CD4-positive, alpha-beta T cell (primary cell): ENCODE data around the gene LPP. TPM values are rescaled to one million over a fixed set of nuclear protein-coding genes. Genes with fewer than 3 reads are reported as not detected.

Source experiments
- ATAC-seq: fragments of 200-7000 bp; cut with Tn5 transposase; one replicate; pipeline ENCODE4 v1.10.0; 2022; ENCODE audit warnings: mild to moderate bottlenecking; ENCODE audit not compliant: poor library complexity
- CTCF ChIA-PET: fragments of 350-600 bp; sonication (Branson Sonifier 250); formaldehyde crosslinking; loops from one replicate; lab custom pipeline; 2021; ENCODE audit warnings: antibody characterized with exemption, inconsistent platforms; lab: Charles Lee
- POLR2A ChIA-PET: fragments of 350-600 bp; sonication (Branson Sonifier 250); formaldehyde crosslinking; loops from one replicate; lab custom pipeline; 2021; ENCODE audit warnings: antibody characterized with exemption, inconsistent platforms; lab: Charles Lee
- DNase-seq, 14 experiments: peaks; one replicate each; pipeline ENCODE4 v3.0.0-alpha.2; 2013 to 2020; ENCODE audit warnings: mixed read lengths in 2 of 14
- H3K27ac ChIP-seq, 2 donors: one replicate each; pipeline versions ENCODE4 v1.5.1 to v1.7.0; 2013; ENCODE audit warnings: low read length in 2 of 2, low read depth in 1 of 2, mild to moderate bottlenecking in 1 of 2
- H3K27me3 ChIP-seq, 2 experiments: 1 replicate in 1 of 2; 2 replicates in 1 of 2; pipeline versions ENCODE4 v1.6.1 to v1.7.0; 2013; ENCODE audit warnings: low read length in 2 of 2, control low read depth in 1 of 2, mild to moderate bottlenecking in 1 of 2, moderate library complexity in 1 of 2; ENCODE audit not compliant: insufficient read depth in 2 of 2, control insufficient read depth in 1 of 2
- H3K36me3 ChIP-seq: one replicate; pipeline ENCODE4 v1.6.1; 2013; ENCODE audit warnings: low read length, control low read depth; ENCODE audit not compliant: insufficient read depth
- H3K4me1 ChIP-seq: one replicate; pipeline ENCODE4 v1.6.1; 2013; ENCODE audit warnings: low read length, control low read depth; ENCODE audit not compliant: insufficient read depth
- H3K4me3 ChIP-seq: one replicate; pipeline ENCODE4 v1.5.1; 2013; ENCODE audit warnings: mild to moderate bottlenecking, low read length, moderate library complexity
- H3K9me3 ChIP-seq, 2 experiments: 1 replicate in 1 of 2; 2 replicates in 1 of 2; pipeline versions ENCODE4 v1.6.1 to v1.7.0; 2013; ENCODE audit warnings: low read length in 2 of 2, mild to moderate bottlenecking in 2 of 2, control low read depth in 1 of 2, moderate library complexity in 1 of 2; ENCODE audit not compliant: control insufficient read depth in 1 of 2, insufficient read depth in 1 of 2
- H3K27ac Mint-ChIP-seq: one replicate; pipeline ENCODE4 v1.8.0; 2020; ENCODE audit warnings: mixed read lengths
- H3K27me3 Mint-ChIP-seq: one replicate; pipeline ENCODE4 v1.8.0; 2021; ENCODE audit warnings: mixed read lengths
- H3K36me3 Mint-ChIP-seq: one replicate; pipeline ENCODE4 v1.8.0; 2021; ENCODE audit warnings: low read depth, mixed read lengths
- H3K4me1 Mint-ChIP-seq: one replicate; pipeline ENCODE4 v1.8.0; 2021; ENCODE audit warnings: low read depth, mixed read lengths
- H3K4me3 Mint-ChIP-seq: one replicate; pipeline ENCODE4 v1.8.0; 2020; ENCODE audit warnings: mild to moderate bottlenecking, mixed read lengths
- H3K9me3 Mint-ChIP-seq: one replicate; pipeline ENCODE4 v1.8.0; 2020; ENCODE audit warnings: mixed read lengths
- CTCF ChIP-seq: fragments of 200-600 bp; IDR thresholded peaks from one replicate; pipeline ENCODE4 v1.8.0; 2022; ENCODE audit warnings: antibody characterized with exemption, mild to moderate bottlenecking
- intact Hi-C, 2 experiments: fragments of 100-400 bp; cut with DNase I in 1 of 2; cut with micrococcal nuclease in 1 of 2; formaldehyde crosslinking; loops; one replicate each; pipeline versions ENCODE4 v1.15.1 to v1.9.0; 2023 to 2025; cut with DNase I, micrococcal nuclease
- total RNA-seq, 174 experiments: library from RNA in 2 of 174; stranded (reverse) in 2 of 174; gene quantifications; one replicate each; pipeline ENCODE4 v1.2.3 and lab custom pipeline; 2021 to 2026

Gene LPP
- total RNA-seq, 2 experiments from 2014 or later, result 45.6 to 45.9 TPM

DNA sequence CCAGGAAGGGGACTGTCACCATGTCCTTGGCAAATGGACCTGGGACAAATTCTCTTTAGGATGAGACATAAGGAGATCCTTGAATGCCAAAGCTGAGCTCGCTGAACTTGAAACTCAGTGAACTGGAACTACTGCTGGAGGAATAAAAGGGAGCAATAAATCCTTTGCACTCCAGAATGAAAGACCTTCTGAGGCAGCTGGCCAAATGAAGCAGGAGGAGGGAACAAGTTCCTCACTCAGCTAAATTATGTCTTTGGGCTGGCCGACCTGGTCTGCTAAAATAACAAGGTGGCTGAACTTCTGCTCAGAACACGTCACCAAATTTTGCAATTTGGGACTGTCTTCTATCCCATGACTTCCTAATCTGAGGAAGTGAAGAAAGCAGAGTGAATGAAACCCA is 314.7 kb downstream of the LPP start:
- Histone ChIP-seq H3K27ac (no peak overlapping the region), H3K4me3 (no peak overlapping the region), H3K36me3 (peaks cover 2% of the 10 kb centered on the region), H3K27me3 (no peaks in the 10 kb centered on the region), H3K4me1 (no peaks in the 10 kb centered on the region), H3K9me3 (no peaks in the 10 kb centered on the region)
- no peaks in the 10 kb centered on the region for H3K27me3 Mint-ChIP-seq
- no peaks in the 10 kb centered on the region for H3K9me3 Mint-ChIP-seq
- H3K27ac Mint-ChIP-seq, result no peak overlapping the region
- ATAC-seq (no peak), DNase-seq (peak in 2 of 14 experiments; percentile 25 to 33)
- ChIA-PET CTCF (no interaction called here), POLR2A (no interaction called here)
- intact Hi-C loops, result no loop called here
- H3K4me1 Mint-ChIP-seq, result no peaks in the 10 kb centered on the region
- no peak overlapping the region for H3K4me3 Mint-ChIP-seq
- no peak for TF ChIP-seq CTCF
- peaks cover 18% of the 10 kb centered on the region for H3K36me3 Mint-ChIP-seq

DNA sequence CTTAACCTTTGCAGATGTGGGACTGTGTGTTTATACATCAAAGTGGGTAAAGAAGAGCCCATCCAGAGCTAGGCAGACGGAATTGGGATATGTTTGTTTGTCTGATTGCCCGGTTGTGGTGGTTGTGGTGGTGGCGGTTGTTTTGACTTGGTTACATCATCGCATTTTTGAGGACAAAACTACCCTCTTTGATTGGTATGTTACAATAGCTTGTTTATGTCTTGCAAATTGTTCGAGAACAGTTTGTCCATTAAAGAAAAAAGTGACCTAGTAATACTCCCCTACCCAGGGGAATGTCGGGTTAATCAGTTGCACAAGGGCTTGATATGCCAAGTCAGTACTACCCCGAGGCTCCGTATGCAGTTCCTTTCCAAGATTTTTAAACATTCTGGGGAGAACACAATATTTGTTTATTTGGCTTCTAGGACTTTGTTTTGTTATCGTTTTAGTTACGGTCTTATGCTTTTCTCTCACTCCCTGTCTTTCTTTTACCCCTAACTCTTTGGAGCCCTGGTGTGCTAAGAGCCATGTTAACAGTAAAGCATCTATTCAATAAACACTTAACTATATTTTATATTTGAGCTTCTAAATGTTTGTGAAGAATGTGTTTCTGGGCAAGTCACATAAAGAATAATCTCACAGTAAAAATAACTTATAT is 315.4 kb downstream of the LPP start:
- ChIA-PET CTCF (no interaction called here), POLR2A (no interaction called here)
- Mint-ChIP-seq H3K9me3 (no peaks in the 10 kb centered on the region), H3K27me3 (no peaks in the 10 kb centered on the region), H3K27ac (no peak overlapping the region), H3K36me3 (peaks cover 18% of the 10 kb centered on the region), H3K4me3 (no peak overlapping the region), H3K4me1 (no peaks in the 10 kb centered on the region)
- Histone ChIP-seq H3K9me3 (no peaks in the 10 kb centered on the region), H3K27me3 (no peaks in the 10 kb centered on the region), H3K4me1 (no peaks in the 10 kb centered on the region), H3K4me3 (no peak overlapping the region), H3K36me3 (peaks cover 2% of the 10 kb centered on the region), H3K27ac (no peak overlapping the region)
- DNase-seq (no peak), ATAC-seq (no peak)
- intact Hi-C loops, result no loop called here
- no peak for TF ChIP-seq CTCF

DNA sequence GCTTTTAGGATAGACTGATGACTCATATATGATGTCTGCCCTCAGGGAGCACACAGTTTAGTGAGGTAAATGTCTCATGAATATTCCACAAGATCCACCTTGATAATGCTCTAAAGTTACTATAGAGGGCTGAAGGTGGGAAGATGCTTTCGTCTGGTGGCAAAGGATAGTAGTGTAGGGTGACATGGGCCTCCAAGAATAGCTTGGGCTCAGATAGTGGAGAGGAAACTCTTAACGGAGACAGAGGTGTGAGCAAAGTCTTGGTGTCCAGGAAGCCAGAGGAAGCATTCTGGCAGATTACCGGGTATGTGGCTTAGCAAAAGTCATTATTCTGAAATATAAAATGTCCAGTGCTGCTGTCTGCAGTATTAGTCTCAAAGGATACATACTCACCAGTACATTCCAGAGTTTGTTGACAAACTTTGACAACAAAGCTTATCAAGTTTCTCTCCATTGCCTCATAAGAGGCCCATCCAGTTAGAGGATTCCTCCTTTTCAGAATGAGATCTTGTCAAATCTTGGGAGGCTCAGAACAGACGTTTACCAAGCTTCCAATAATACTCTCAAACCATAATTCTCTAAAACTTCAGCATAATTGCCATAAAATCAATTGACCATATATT is 316.7 kb downstream of the LPP start:
- H3K36me3 Mint-ChIP-seq, result peaks cover 18% of the 10 kb centered on the region
- H3K9me3 Mint-ChIP-seq, result no peaks in the 10 kb centered on the region
- H3K4me3 Mint-ChIP-seq, result no peak overlapping the region
- H3K27me3 ChIP-seq, result no peaks in the 10 kb centered on the region
- intact Hi-C loops, result no loop called here
- ATAC-seq, result no peak
- H3K9me3 ChIP-seq, result no peaks in the 10 kb centered on the region
- H3K27ac Mint-ChIP-seq, result no peak overlapping the region
- H3K4me1 Mint-ChIP-seq, result no peaks in the 10 kb centered on the region
- DNase-seq, result no peak
- ChIA-PET POLR2A (no interaction called here), CTCF (no interaction called here)
- H3K4me3 ChIP-seq, result no peak overlapping the region
- no peaks in the 10 kb centered on the region for H3K27me3 Mint-ChIP-seq
- peaks cover 2% of the 10 kb centered on the region for H3K36me3 ChIP-seq
- no peak for TF ChIP-seq CTCF
- no peak overlapping the region for H3K27ac ChIP-seq
- H3K4me1 ChIP-seq, result no peaks in the 10 kb centered on the region
